Measurements from ENCODE around the gene ZNF77.

GRCh38 chr19:2926341-2927031, 18.3 kb downstream of the ZNF77 start:
- TF ChIP-seq, protein P1, sequence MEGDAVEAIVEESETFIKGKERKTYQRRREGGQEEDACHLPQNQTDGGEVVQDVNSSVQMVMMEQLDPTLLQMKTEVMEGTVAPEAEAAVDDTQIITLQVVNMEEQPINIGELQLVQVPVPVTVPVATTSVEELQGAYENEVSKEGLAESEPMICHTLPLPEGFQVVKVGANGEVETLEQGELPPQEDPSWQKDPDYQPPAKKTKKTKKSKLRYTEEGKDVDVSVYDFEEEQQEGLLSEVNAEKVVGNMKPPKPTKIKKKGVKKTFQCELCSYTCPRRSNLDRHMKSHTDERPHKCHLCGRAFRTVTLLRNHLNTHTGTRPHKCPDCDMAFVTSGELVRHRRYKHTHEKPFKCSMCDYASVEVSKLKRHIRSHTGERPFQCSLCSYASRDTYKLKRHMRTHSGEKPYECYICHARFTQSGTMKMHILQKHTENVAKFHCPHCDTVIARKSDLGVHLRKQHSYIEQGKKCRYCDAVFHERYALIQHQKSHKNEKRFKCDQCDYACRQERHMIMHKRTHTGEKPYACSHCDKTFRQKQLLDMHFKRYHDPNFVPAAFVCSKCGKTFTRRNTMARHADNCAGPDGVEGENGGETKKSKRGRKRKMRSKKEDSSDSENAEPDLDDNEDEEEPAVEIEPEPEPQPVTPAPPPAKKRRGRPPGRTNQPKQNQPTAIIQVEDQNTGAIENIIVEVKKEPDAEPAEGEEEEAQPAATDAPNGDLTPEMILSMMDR (conservative IDR thresholded peaks at IDR 0.05; ENCODE audit: low read depth, low read length), result no peak
- no peak for TF ChIP-seq EZH2phosphoT487 (IDR thresholded peaks at IDR 0.05; ENCODE audit: borderline replicate concordance, low read length)
